ENCODE results near the gene ISM1. TPM values are rescaled to one million over a fixed set of nuclear protein-coding genes. Genes with fewer than 3 reads are reported as not detected.

The ISM1 gene
- polyA plus RNA-seq, 1 experiment, result 0.25 TPM

DNA sequence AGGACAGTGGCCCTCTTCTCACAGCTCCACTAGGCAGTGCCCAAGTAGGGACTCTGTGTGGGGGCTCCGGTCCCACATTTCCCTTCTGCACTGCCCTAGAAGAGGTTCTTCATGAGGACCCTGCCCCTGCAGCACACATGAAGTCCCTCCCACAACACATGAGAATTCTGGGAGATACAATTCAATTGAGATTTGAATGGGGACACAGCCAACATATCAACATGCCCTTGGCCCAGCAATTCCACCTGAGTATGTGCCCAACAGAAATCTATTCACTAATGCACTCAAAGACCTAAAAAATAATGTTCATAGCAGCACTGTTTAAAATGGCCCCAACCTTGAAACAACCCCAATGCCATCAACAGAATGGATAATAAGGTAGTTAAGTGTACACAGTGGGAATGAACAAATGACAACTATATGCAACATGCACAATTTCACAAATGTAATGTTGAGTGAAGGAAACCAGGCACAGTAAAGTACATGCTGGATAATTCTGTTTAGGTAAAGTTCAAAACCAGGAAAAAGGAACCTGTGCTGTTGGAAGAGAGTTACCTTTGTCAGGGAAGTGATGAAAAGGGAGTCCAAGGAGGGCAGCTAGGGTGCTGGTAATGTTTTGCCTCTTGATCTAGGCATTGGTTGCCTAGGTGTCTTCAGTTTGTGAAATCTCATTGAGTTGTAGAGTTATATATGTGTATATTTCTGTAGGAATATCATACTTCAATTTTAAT is 16.1 kb downstream of the ISM1 start:
- CTCF ChIA-PET, result no interaction called here

GRCh38 chr20:13238001-13238653 is 17.1 kb downstream of the ISM1 start:
- POLR2A ChIA-PET, result no interaction called here
- H3K4me3 ChIP-seq (ENCODE audit: low read depth, low read length), result no peak overlapping the region
- TF ChIP-seq, protein P1, sequence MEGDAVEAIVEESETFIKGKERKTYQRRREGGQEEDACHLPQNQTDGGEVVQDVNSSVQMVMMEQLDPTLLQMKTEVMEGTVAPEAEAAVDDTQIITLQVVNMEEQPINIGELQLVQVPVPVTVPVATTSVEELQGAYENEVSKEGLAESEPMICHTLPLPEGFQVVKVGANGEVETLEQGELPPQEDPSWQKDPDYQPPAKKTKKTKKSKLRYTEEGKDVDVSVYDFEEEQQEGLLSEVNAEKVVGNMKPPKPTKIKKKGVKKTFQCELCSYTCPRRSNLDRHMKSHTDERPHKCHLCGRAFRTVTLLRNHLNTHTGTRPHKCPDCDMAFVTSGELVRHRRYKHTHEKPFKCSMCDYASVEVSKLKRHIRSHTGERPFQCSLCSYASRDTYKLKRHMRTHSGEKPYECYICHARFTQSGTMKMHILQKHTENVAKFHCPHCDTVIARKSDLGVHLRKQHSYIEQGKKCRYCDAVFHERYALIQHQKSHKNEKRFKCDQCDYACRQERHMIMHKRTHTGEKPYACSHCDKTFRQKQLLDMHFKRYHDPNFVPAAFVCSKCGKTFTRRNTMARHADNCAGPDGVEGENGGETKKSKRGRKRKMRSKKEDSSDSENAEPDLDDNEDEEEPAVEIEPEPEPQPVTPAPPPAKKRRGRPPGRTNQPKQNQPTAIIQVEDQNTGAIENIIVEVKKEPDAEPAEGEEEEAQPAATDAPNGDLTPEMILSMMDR (IDR thresholded peaks at IDR 0.05; ENCODE audit: insufficient read depth, low read depth, low read length), result no peak
- CTCF ChIA-PET, result interaction anchor here (0.9 kb wide), 1 partner anchor 18 kb away, joined by 3 read pairs; no protein-coding TSS in a partner anchor
- H3K27me3 ChIP-seq (ENCODE audit: control insufficient read depth, insufficient read depth, low read length), result no peaks in the 10 kb centered on the region
- no peak for DNase-seq (ENCODE audit: low read depth)
- H3K36me3 ChIP-seq (ENCODE audit: control insufficient read depth, insufficient read depth, low read length), result no peaks in the 10 kb centered on the region

More for the DNA sequence above, 16.1 kb downstream of the ISM1 start:
- POLR2A ChIA-PET, result no interaction called here
- Histone ChIP-seq H3K27me3 (ENCODE audit: control insufficient read depth, insufficient read depth, low read length) (no peaks in the 10 kb centered on the region), H3K4me3 (ENCODE audit: low read depth, low read length) (no peak overlapping the region), H3K36me3 (ENCODE audit: control insufficient read depth, insufficient read depth, low read length) (no peaks in the 10 kb centered on the region)
- TF ChIP-seq, protein P1 (IDR thresholded peaks at IDR 0.05; ENCODE audit: insufficient read depth, low read depth, low read length), result no peak
- DNase-seq (ENCODE audit: low read depth), result no peak

DNA sequence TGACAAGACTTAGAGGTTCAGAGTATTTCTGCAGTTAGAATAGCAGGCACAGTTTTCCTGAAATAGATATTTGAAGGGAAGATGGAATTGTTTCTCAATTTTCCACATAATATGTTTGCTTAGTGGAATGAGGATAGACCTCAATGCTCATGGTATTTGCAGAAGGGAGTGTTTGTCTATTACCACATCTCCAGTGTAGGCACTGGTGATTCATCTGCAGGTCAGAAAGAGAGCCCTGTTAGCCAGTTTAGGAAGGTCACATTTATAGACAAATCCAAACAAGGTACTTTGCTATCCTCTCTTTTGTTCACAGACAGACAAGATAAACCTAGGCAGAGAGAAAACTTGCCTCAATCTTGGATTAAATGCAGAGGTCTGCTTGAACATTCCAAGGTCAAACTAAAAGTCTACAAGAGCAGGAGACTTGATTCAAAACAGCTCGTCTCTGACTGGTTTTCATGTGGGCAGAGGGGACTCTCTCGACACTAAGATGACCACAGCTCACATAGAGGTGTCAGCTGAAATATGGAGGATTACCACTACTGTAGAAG is 22.8 kb downstream of the ISM1 start:
- ChIA-PET POLR2A (no interaction called here), CTCF (interaction anchor here (1.5 kb wide), 1 partner anchor 19 kb away, joined by 4 read pairs; no protein-coding TSS in a partner anchor)
- Histone ChIP-seq H3K27me3 (ENCODE audit: control insufficient read depth, insufficient read depth, low read length) (no peaks in the 10 kb centered on the region), H3K36me3 (ENCODE audit: control insufficient read depth, insufficient read depth, low read length) (no peaks in the 10 kb centered on the region), H3K4me3 (ENCODE audit: low read depth, low read length) (no peak overlapping the region)
- DNase-seq (ENCODE audit: low read depth), result no peak
- TF ChIP-seq, protein P1 (IDR thresholded peaks at IDR 0.05; ENCODE audit: insufficient read depth, low read depth, low read length), result no peak

DNA sequence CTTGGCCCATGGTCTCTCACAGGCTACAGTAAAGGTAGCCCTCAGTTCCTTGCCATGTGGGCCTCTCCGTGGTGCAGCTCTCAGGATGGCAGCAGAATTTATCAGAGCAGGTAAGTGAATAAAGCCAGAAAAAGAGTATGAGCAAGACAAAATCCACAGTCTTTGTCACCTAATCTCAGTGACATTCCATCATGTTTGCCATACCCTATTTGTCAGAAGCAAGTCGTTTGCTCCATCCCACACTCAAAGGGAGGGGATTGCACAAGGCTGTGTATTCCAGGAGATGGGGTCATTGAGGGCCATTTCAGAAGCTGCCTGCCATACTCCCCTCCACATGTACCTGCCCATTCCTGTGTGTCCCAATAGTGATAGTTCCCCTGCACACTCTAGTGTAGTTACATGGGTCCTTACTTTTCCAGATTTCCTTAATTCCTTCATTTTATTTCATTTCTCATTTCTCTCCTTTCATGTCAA is 24.2 kb downstream of the ISM1 start:
- ChIA-PET POLR2A (no interaction called here), CTCF (no interaction called here)
- TF ChIP-seq, protein P1 (IDR thresholded peaks at IDR 0.05; ENCODE audit: insufficient read depth, low read depth, low read length), result no peak

GRCh38 chr20:13249118-13249797 is 28.2 kb downstream of the ISM1 start:
- POLR2A ChIA-PET, result no interaction called here
- Histone ChIP-seq H3K36me3 (ENCODE audit: control insufficient read depth, insufficient read depth, low read length) (no peaks in the 10 kb centered on the region), H3K4me3 (ENCODE audit: low read depth, low read length) (no peak overlapping the region), H3K27me3 (ENCODE audit: control insufficient read depth, insufficient read depth, low read length) (no peaks in the 10 kb centered on the region)
- TF ChIP-seq, protein P1 (IDR thresholded peaks at IDR 0.05; ENCODE audit: insufficient read depth, low read depth, low read length), result no peak
- CTCF ChIA-PET, result interaction anchor here (0.7 kb wide), 1 partner anchor 12 kb away, joined by 3 read pairs; no protein-coding TSS in a partner anchor
- no peak for DNase-seq (ENCODE audit: low read depth)

More for the DNA sequence above, 24.2 kb downstream of the ISM1 start:
- Histone ChIP-seq H3K27me3 (ENCODE audit: control insufficient read depth, insufficient read depth, low read length) (no peaks in the 10 kb centered on the region), H3K36me3 (ENCODE audit: control insufficient read depth, insufficient read depth, low read length) (no peaks in the 10 kb centered on the region), H3K4me3 (ENCODE audit: low read depth, low read length) (no peak overlapping the region)
- DNase-seq (ENCODE audit: low read depth), result no peak
